AG04449 (cell line): Measurements from ENCODE around the gene GNPTG.

Experiments used
- CTCF ChIA-PET: fragments of 350-600 bp; formaldehyde crosslinking; extraction: SDS; loops from one replicate; lab custom pipeline; 2021; ENCODE audit warnings: antibody characterized with exemption; lab: Yijun Ruan, JAX
- POLR2A ChIA-PET: fragments of 400-600, 350-600 bp; formaldehyde crosslinking; extraction: SDS; loops from one replicate; lab custom pipeline; 2020; ENCODE audit warnings: antibody characterized with exemption, inconsistent platforms; lab: Yijun Ruan, JAX
- DNase-seq: peaks from one replicate; pipeline ENCODE4 v3.0.0-alpha.2; 2010; ENCODE audit warnings: low read depth, low spot score
- H3K4me3 ChIP-seq: 2 replicates; pipeline ENCODE4 v1.5.1; 2011; ENCODE audit warnings: low read depth, mild to moderate bottlenecking, control low read depth, low read length
- CTCF ChIP-seq: IDR thresholded peaks from one replicate; pipeline ENCODE4 v1.5.1; 2011; ENCODE audit warnings: mild to moderate bottlenecking, moderate library complexity, low read length, control low read depth, inconsistent platforms; ENCODE audit not compliant: insufficient read depth; ENCODE audit errors: missing control alignments

The GNPTG gene

DNA sequence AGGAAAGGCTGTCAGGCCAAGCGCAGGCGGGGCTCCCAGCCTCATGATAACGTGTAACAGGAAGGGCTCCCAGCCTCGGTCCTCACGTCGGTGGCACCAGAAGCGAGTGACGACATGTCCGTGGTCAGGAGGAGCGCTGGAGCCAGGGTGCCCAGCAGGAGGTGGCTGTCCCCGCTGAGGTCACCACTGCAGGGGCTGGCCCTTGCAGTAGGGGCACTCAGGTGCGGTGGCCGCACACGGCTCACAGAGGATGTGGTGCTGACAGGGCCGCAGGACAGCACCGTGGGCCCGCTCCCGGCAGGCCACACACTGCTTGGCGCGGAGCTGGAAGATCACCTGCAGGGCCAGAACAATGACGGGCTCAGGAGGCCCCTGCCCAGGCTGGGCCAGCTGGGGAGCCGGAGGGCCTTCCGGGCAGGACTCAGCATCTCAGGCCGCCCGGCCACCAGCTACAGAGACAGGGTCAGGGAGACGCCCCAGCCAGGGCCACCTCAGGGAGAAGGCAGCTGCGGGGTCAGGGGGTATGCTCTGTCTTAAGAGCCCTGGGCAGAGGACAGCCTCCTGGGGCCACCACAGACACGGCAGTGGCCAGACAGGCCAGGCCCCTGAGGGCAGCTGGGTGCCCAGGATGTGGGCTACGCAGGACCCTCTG lies 14.5 kb downstream of the GNPTG start:
- no peak for TF ChIP-seq CTCF
- no peak for DNase-seq
- no peak overlapping the region for H3K4me3 ChIP-seq
- POLR2A ChIA-PET, result interaction anchor here (1.4 kb wide), 1 partner anchor 13 kb away, joined by 3 read pairs; no protein-coding TSS in a partner anchor
- CTCF ChIA-PET, result interaction anchor here (1.1 to 4.8 kb wide), 3 partner anchors 8 to 13 kb away, joined by 3 to 37 read pairs (median 33); no protein-coding TSS in a partner anchor

DNA sequence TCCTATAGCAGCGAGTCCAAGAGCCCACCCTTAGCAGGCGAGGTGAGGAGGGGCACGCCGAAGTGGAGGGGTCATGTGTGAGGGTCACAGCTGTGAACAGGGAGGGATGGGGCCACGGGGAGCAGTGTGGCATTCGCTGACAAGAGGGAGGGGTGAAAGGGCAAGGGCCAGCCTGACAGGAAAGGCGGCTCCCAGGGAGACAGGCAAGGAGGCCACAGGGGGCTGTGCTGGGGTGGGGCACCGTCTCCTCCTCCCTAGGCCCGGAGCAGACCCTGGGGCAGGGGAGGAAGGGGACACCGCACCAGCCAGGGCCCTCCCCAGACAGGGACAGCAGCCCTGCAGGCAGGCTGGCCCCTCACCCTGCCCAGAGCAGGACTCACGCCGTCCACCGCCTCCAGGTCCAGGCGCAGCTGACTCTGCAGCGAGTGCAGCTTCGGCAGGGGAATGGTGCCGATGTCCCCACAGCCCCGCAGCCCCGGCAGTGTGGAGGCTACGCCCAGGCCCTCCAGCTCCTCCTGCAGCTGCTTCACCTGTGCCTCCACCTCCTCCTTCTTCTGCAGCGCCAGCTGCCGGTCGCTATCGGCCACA lies 15.1 kb downstream of the GNPTG start:
- no peak for DNase-seq
- ChIA-PET POLR2A (interaction anchor here (1.4 kb wide), 1 partner anchor 12 kb away, joined by 3 read pairs; no protein-coding TSS in a partner anchor), CTCF (interaction anchor here (1.1 to 4.7 kb wide), 2 partner anchors 8 to 13 kb away, joined by 3 to 33 read pairs; no protein-coding TSS in a partner anchor)
- no peak for TF ChIP-seq CTCF
- H3K4me3 ChIP-seq, result no peak overlapping the region

- H3K4me3 ChIP-seq, result no peak overlapping the region
- ChIA-PET POLR2A (no interaction called here), CTCF (interaction anchor here (1.1 to 1.5 kb wide), 2 partner anchors 13 to 63 kb away, joined by 3 to 4 read pairs; no protein-coding TSS in a partner anchor)
- no peak for DNase-seq
- no peak for TF ChIP-seq CTCF
These were observed 15.9 kb downstream of the GNPTG start for GRCh38 chr16:1367486-1368174.

DNA sequence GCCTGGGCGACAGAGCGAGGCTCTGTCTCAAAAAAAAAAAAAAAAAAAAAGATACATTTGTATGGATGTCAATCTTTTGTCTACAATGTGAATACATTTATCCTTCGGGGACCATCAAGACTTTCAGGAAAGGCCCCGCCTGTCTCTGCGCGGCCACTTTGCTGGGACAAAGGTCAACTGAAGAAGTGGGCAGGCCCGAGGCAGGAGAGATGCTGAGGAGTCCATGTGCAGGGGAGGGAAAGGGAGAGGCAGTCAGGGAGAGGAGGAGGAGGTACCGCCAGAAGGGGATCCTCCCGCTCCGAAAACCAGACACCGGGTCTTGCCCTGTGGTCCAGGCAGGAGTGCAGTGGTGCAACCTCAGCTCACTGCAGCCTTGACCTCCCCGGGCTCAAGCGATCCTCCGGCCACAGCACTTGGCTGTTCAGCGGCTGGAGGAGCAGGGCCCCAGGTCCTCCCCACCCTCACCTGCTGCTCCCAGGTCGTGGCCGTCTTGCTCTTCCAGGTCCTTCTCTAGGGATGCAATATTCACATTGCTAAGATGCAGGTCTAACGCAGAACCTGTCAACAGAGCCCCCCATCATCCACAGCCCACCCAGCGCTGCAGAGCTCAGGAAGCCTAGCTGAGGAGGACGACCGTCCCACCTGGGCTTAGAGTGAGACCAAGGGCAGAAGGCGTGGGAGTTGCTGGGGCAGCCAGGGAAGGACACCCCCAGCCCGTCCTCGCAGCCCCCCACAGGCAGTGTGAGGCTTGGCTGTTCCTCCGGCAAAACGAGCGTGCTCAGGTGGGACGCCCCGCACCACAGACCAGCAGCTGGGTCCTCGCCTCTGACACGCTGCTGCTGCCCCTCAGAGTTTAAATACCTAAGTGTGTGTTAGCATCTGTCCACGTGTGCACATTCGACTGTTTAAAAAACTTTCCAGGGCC lies 19.6 kb downstream of the GNPTG start:
- DNase-seq, result no peak
- POLR2A ChIA-PET, result no interaction called here
- no peak overlapping the region for H3K4me3 ChIP-seq
- CTCF ChIA-PET, result interaction anchor here (1.0 to 1.1 kb wide), 2 partner anchors 8 to 13 kb away, joined by 3 to 4 read pairs; no protein-coding TSS in a partner anchor
- no peak for TF ChIP-seq CTCF

GRCh38 chr16:1372292-1372950 lies 20.7 kb downstream of the GNPTG start:
- DNase-seq, result no peak
- ChIA-PET CTCF (interaction anchor here (1.0 kb wide), 1 partner anchor 9 kb away, joined by 4 read pairs; no protein-coding TSS in a partner anchor), POLR2A (no interaction called here)
- H3K4me3 ChIP-seq, result no peak overlapping the region
- TF ChIP-seq CTCF, result no peak
